ENCODE results near the gene YTHDF2. TPM values are rescaled to one million over a fixed set of nuclear protein-coding genes. Genes with fewer than 3 reads are reported as not detected.

Gene YTHDF2
- total and polyA plus RNA-seq, 2 experiments from 2014 or later: 62.8 to 84.0 TPM

- H3K27ac ChIP-seq: peak overlapping the region; percentile 36
- peaks cover 15% of the 10 kb centered on the region for H3K4me1 ChIP-seq (ENCODE audit: low read depth)
- peak in 1 of 2 donors; percentile 68 for DNase-seq (ENCODE audit: low read depth in 1 of 2, low spot score in 1 of 2)
- no peak for TF ChIP-seq CTCF (IDR thresholded peaks at IDR 0.05; ENCODE audit: low read depth, low read length)
- H3K36me3 ChIP-seq: peaks cover 2% of the 10 kb centered on the region
- no peaks in the 10 kb centered on the region for H3K9me3 ChIP-seq (ENCODE audit: low read depth)
- H3K27me3 ChIP-seq: no peaks in the 10 kb centered on the region
- no peak overlapping the region for H3K4me3 ChIP-seq
These were observed 14.7 kb downstream of the YTHDF2 start for GRCh38 chr1:28751315-28752060.

- H3K4me3 ChIP-seq: no peak overlapping the region
- TF ChIP-seq CTCF (IDR thresholded peaks at IDR 0.05; ENCODE audit: low read depth, low read length): no peak
- H3K27ac ChIP-seq: peak overlapping the region; percentile 3
- H3K36me3 ChIP-seq: no peaks in the 10 kb centered on the region
- H3K4me1 ChIP-seq (ENCODE audit: low read depth): peaks cover 15% of the 10 kb centered on the region
- no peaks in the 10 kb centered on the region for H3K27me3 ChIP-seq
- peak in 1 of 2 donors; percentile 53 for DNase-seq (ENCODE audit: low read depth in 1 of 2, low spot score in 1 of 2)
- H3K9me3 ChIP-seq (ENCODE audit: low read depth): no peaks in the 10 kb centered on the region
These were observed 19.0 kb downstream of the YTHDF2 start for GRCh38 chr1:28755701-28756100.

GRCh38 chr1:28756846-28757245 is 20.1 kb downstream of the YTHDF2 start:
- TF ChIP-seq CTCF (IDR thresholded peaks at IDR 0.05; ENCODE audit: low read depth, low read length): no peak
- no peaks in the 10 kb centered on the region for H3K9me3 ChIP-seq (ENCODE audit: low read depth)
- no peaks in the 10 kb centered on the region for H3K36me3 ChIP-seq
- no peaks in the 10 kb centered on the region for H3K27me3 ChIP-seq
- H3K4me3 ChIP-seq: no peak overlapping the region
- peak overlapping the region; percentile 10 for H3K27ac ChIP-seq
- peak in 1 of 2 donors; percentile 27 for DNase-seq (ENCODE audit: low read depth in 1 of 2, low spot score in 1 of 2)
- peaks cover 10% of the 10 kb centered on the region for H3K4me1 ChIP-seq (ENCODE audit: low read depth)

GRCh38 chr1:28758420-28758819 is 21.7 kb downstream of the YTHDF2 start:
- no peaks in the 10 kb centered on the region for H3K36me3 ChIP-seq
- peak overlapping the region; percentile 0 for H3K27ac ChIP-seq
- H3K4me3 ChIP-seq: no peak overlapping the region
- TF ChIP-seq CTCF (IDR thresholded peaks at IDR 0.05; ENCODE audit: low read depth, low read length): no peak
- H3K4me1 ChIP-seq (ENCODE audit: low read depth): peaks cover 10% of the 10 kb centered on the region
- no peak for DNase-seq (ENCODE audit: low read depth in 1 of 2, low spot score in 1 of 2)
- H3K27me3 ChIP-seq: no peaks in the 10 kb centered on the region
- no peaks in the 10 kb centered on the region for H3K9me3 ChIP-seq (ENCODE audit: low read depth)

GRCh38 chr1:28759257-28759656 is 22.5 kb downstream of the YTHDF2 start:
- H3K9me3 ChIP-seq (ENCODE audit: low read depth): no peaks in the 10 kb centered on the region
- DNase-seq (ENCODE audit: low read depth in 1 of 2, low spot score in 1 of 2): no peak
- TF ChIP-seq CTCF (IDR thresholded peaks at IDR 0.05; ENCODE audit: low read depth, low read length): no peak
- H3K4me1 ChIP-seq (ENCODE audit: low read depth): peaks cover 10% of the 10 kb centered on the region
- H3K4me3 ChIP-seq: no peak overlapping the region
- no peak overlapping the region for H3K27ac ChIP-seq
- H3K27me3 ChIP-seq: no peaks in the 10 kb centered on the region
- no peaks in the 10 kb centered on the region for H3K36me3 ChIP-seq

All from cardiac muscle cell (in vitro differentiated cells and primary cell).